HEK293 (cell line): ENCODE measurements around the gene MRRF.

Experiments used
- CTCF ChIA-PET: fragments of 350-600 bp; formaldehyde crosslinking; extraction: SDS; loops from one replicate; lab custom pipeline; 2021; ENCODE audit warnings: antibody characterized with exemption; lab: Yijun Ruan, JAX
- POLR2A ChIA-PET: fragments of 300-600 bp; formaldehyde crosslinking; extraction: SDS; loops from one replicate; lab custom pipeline; 2020; ENCODE audit warnings: antibody characterized with exemption, inconsistent platforms; lab: Yijun Ruan, JAX
- H3K27ac ChIP-seq: fragments of 200-500 bp; sonication (Bioruptor generic); 2 replicates; pipeline ENCODE4 v1.5.1; 2014; ENCODE audit warnings: low read depth, low read length, control low read depth, inconsistent platforms; ENCODE audit errors: extremely low read depth
- H3K36me3 ChIP-seq, 2 experiments: fragments of 200-500 bp in 1 of 2; sonication (Bioruptor generic) in 1 of 2; 1 replicate in 1 of 2; 2 replicates in 1 of 2; pipeline ENCODE4 v1.5.1; 2014 to 2017; ENCODE audit warnings: inconsistent platforms in 2 of 2, low read length in 2 of 2; ENCODE audit not compliant: control insufficient read depth in 2 of 2, insufficient read depth in 1 of 2
- H3K4me1 ChIP-seq: fragments of 200-500 bp; sonication (Bioruptor generic); 2 replicates; pipeline ENCODE4 v1.5.1; 2014; ENCODE audit warnings: mild to moderate bottlenecking, low read length, inconsistent platforms; ENCODE audit not compliant: control insufficient read depth, insufficient read depth
- H3K4me3 ChIP-seq: 2 replicates; pipeline ENCODE4 v1.5.1; 2011; ENCODE audit warnings: low read depth, mild to moderate bottlenecking, control low read depth, low read length, moderate library complexity
- H3K9me3 ChIP-seq: fragments of 200-500 bp; sonication (Bioruptor generic); 2 replicates; pipeline ENCODE4 v1.5.1; 2014; ENCODE audit warnings: low read depth, low read length, inconsistent platforms; ENCODE audit not compliant: control insufficient read depth, insufficient read depth
- BCL11A ChIP-seq: fragments of 450-650 bp; formaldehyde crosslinking; IDR thresholded peaks from 2 replicates; pipeline ENCODE4 v1.5.1; 2016; ENCODE audit warnings: low read depth, missing biosample characterization, missing genetic modification characterization
- GLI4 ChIP-seq: fragments of 450-650 bp; formaldehyde crosslinking; IDR thresholded peaks from 2 replicates; pipeline ENCODE4 v1.5.1; 2016; ENCODE audit warnings: missing biosample characterization, missing genetic modification characterization
- GLIS2 ChIP-seq: fragments of 450-650 bp; formaldehyde crosslinking; IDR thresholded peaks from 2 replicates; pipeline ENCODE4 v1.5.1; 2016; ENCODE audit warnings: missing biosample characterization, missing genetic modification characterization
- KLF8 ChIP-seq: fragments of 450-650 bp; formaldehyde crosslinking; IDR thresholded peaks from 2 replicates; pipeline ENCODE4 v1.5.1; 2016; ENCODE audit warnings: missing biosample characterization, missing genetic modification characterization
- TCF7L2 ChIP-seq: IDR thresholded peaks from 2 replicates; pipeline ENCODE4 v1.6.1; 2011; ENCODE audit warnings: low read depth, mild to moderate bottlenecking, inconsistent platforms, low read length, moderate library complexity, borderline replicate concordance
- ZNF174 ChIP-seq: fragments of 450-650 bp; formaldehyde crosslinking; IDR thresholded peaks from 2 replicates; pipeline ENCODE4 v1.5.0; 2017; ENCODE audit warnings: missing biosample characterization, mild to moderate bottlenecking, missing genetic modification characterization
- ZNF19 ChIP-seq: fragments of 450-650 bp; formaldehyde crosslinking; IDR thresholded peaks from 2 replicates; pipeline ENCODE4; 2016; ENCODE audit warnings: missing biosample characterization, missing genetic modification characterization, low read depth
- ZNF214 ChIP-seq: fragments of 450-650 bp; formaldehyde crosslinking; IDR thresholded peaks from 2 replicates; pipeline ENCODE4 v1.5.1; 2017; ENCODE audit warnings: missing biosample characterization, mild to moderate bottlenecking, missing genetic modification characterization, borderline replicate concordance
- ZNF221 ChIP-seq: fragments of 450-650 bp; formaldehyde crosslinking; IDR thresholded peaks from 2 replicates; pipeline ENCODE4 v1.5.1; 2017; ENCODE audit warnings: missing biosample characterization, missing genetic modification characterization, borderline replicate concordance
- ZNF324 ChIP-seq: fragments of 450-650 bp; formaldehyde crosslinking; IDR thresholded peaks from 2 replicates; pipeline ENCODE4 v1.5.1; 2016; ENCODE audit warnings: missing biosample characterization, missing genetic modification characterization
- ZNF350 ChIP-seq: fragments of 450-650 bp; formaldehyde crosslinking; IDR thresholded peaks from 2 replicates; pipeline ENCODE4 v1.5.0; 2017; ENCODE audit warnings: missing biosample characterization, mild to moderate bottlenecking, missing genetic modification characterization
- ZNF423 ChIP-seq: fragments of 450-650 bp; formaldehyde crosslinking; IDR thresholded peaks from 2 replicates; pipeline ENCODE4 v1.5.1; 2016; ENCODE audit warnings: missing biosample characterization, missing genetic modification characterization
- ZNF629 ChIP-seq: fragments of 450-650 bp; formaldehyde crosslinking; IDR thresholded peaks from 2 replicates; pipeline ENCODE4 v1.5.1; 2017; ENCODE audit warnings: missing biosample characterization, missing genetic modification characterization
- ZNF677 ChIP-seq: fragments of 450-650 bp; IDR thresholded peaks from 2 replicates; pipeline ENCODE4 v1.5.0; 2018; ENCODE audit warnings: missing biosample characterization, mild to moderate bottlenecking, missing genetic modification characterization, moderate library complexity
- ZNF785 ChIP-seq: fragments of 450-650 bp; formaldehyde crosslinking; IDR thresholded peaks from 2 replicates; pipeline ENCODE4 v1.5.1; 2016; ENCODE audit warnings: missing biosample characterization, missing genetic modification characterization
- ZSCAN5A ChIP-seq: fragments of 450-650 bp; formaldehyde crosslinking; IDR thresholded peaks from 2 replicates; pipeline ENCODE4 v1.5.1; 2016; ENCODE audit warnings: missing biosample characterization, missing genetic modification characterization
- TF ChIP-seq, protein P1 (sequence below): fragments of 450-650 bp; formaldehyde crosslinking; IDR thresholded peaks from 2 replicates; pipeline ENCODE4 v1.5.1; 2016; ENCODE audit warnings: missing biosample characterization, missing genetic modification characterization, borderline replicate concordance
- TF ChIP-seq, protein P2 (sequence below): fragments of 450-650 bp; formaldehyde crosslinking; IDR thresholded peaks from 2 replicates; pipeline ENCODE4 v1.5.1; 2016; ENCODE audit warnings: missing biosample characterization, missing genetic modification characterization
- TF ChIP-seq, protein P3 (sequence below): fragments of 450-650 bp; formaldehyde crosslinking; IDR thresholded peaks from 2 replicates; pipeline ENCODE4 v1.5.1; 2016; ENCODE audit warnings: missing biosample characterization, missing genetic modification characterization, borderline replicate concordance

MRRF gene

GRCh38 chr9:122218935-122219855 lies 45.5 kb upstream of the MRRF start:
- no peaks in the 10 kb centered on the region for H3K4me1 ChIP-seq
- no peak for TF ChIP-seq KLF8 (tag by site-specific recombination)
- no peaks in the 10 kb centered on the region for H3K36me3 ChIP-seq
- H3K27ac ChIP-seq = no peak overlapping the region
- ChIA-PET POLR2A (no interaction called here), CTCF (no interaction called here)
- H3K4me3 ChIP-seq = no peak overlapping the region
- H3K9me3 ChIP-seq = no peaks in the 10 kb centered on the region

- Histone ChIP-seq H3K4me3 (no peak overlapping the region), H3K36me3 (no peaks in the 10 kb centered on the region), H3K4me1 (no peaks in the 10 kb centered on the region), H3K27ac (no peak overlapping the region), H3K9me3 (no peaks in the 10 kb centered on the region)
- CTCF ChIA-PET = no interaction called here
- POLR2A ChIA-PET = no interaction called here
- TF ChIP-seq ZNF174 (tag by site-specific recombination) = no peak
- no peak for TF ChIP-seq TCF7L2
- TF ChIP-seq ZNF350 = no peak
- TF ChIP-seq, protein P1, sequence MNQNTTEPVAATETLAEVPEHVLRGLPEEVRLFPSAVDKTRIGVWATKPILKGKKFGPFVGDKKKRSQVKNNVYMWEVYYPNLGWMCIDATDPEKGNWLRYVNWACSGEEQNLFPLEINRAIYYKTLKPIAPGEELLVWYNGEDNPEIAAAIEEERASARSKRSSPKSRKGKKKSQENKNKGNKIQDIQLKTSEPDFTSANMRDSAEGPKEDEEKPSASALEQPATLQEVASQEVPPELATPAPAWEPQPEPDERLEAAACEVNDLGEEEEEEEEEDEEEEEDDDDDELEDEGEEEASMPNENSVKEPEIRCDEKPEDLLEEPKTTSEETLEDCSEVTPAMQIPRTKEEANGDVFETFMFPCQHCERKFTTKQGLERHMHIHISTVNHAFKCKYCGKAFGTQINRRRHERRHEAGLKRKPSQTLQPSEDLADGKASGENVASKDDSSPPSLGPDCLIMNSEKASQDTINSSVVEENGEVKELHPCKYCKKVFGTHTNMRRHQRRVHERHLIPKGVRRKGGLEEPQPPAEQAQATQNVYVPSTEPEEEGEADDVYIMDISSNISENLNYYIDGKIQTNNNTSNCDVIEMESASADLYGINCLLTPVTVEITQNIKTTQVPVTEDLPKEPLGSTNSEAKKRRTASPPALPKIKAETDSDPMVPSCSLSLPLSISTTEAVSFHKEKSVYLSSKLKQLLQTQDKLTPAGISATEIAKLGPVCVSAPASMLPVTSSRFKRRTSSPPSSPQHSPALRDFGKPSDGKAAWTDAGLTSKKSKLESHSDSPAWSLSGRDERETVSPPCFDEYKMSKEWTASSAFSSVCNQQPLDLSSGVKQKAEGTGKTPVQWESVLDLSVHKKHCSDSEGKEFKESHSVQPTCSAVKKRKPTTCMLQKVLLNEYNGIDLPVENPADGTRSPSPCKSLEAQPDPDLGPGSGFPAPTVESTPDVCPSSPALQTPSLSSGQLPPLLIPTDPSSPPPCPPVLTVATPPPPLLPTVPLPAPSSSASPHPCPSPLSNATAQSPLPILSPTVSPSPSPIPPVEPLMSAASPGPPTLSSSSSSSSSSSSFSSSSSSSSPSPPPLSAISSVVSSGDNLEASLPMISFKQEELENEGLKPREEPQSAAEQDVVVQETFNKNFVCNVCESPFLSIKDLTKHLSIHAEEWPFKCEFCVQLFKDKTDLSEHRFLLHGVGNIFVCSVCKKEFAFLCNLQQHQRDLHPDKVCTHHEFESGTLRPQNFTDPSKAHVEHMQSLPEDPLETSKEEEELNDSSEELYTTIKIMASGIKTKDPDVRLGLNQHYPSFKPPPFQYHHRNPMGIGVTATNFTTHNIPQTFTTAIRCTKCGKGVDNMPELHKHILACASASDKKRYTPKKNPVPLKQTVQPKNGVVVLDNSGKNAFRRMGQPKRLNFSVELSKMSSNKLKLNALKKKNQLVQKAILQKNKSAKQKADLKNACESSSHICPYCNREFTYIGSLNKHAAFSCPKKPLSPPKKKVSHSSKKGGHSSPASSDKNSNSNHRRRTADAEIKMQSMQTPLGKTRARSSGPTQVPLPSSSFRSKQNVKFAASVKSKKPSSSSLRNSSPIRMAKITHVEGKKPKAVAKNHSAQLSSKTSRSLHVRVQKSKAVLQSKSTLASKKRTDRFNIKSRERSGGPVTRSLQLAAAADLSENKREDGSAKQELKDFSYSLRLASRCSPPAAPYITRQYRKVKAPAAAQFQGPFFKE (tag by site-specific recombination) = no peak
- no peak for TF ChIP-seq GLIS2 (tag by site-specific recombination)
- TF ChIP-seq ZNF629 (tag by site-specific recombination) = no peak
- TF ChIP-seq ZSCAN5A (tag by site-specific recombination) = no peak
- TF ChIP-seq ZNF214 = no peak
- TF ChIP-seq GLI4 (tag by site-specific recombination) = no peak
- no peak for TF ChIP-seq ZNF785 (tag by site-specific recombination)
- no peak for TF ChIP-seq ZNF221 (tag by site-specific recombination)
- TF ChIP-seq, protein P2, sequence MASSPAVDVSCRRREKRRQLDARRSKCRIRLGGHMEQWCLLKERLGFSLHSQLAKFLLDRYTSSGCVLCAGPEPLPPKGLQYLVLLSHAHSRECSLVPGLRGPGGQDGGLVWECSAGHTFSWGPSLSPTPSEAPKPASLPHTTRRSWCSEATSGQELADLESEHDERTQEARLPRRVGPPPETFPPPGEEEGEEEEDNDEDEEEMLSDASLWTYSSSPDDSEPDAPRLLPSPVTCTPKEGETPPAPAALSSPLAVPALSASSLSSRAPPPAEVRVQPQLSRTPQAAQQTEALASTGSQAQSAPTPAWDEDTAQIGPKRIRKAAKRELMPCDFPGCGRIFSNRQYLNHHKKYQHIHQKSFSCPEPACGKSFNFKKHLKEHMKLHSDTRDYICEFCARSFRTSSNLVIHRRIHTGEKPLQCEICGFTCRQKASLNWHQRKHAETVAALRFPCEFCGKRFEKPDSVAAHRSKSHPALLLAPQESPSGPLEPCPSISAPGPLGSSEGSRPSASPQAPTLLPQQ = no peak
- TF ChIP-seq BCL11A (tag by site-specific recombination) = no peak
- TF ChIP-seq ZNF19 (tag by site-specific recombination) = no peak
- TF ChIP-seq ZNF324 = no peak
- no peak for TF ChIP-seq ZNF423 (tag by site-specific recombination)
- TF ChIP-seq, protein P3, sequence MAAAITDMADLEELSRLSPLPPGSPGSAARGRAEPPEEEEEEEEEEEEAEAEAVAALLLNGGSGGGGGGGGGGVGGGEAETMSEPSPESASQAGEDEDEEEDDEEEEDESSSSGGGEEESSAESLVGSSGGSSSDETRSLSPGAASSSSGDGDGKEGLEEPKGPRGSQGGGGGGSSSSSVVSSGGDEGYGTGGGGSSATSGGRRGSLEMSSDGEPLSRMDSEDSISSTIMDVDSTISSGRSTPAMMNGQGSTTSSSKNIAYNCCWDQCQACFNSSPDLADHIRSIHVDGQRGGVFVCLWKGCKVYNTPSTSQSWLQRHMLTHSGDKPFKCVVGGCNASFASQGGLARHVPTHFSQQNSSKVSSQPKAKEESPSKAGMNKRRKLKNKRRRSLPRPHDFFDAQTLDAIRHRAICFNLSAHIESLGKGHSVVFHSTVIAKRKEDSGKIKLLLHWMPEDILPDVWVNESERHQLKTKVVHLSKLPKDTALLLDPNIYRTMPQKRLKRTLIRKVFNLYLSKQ = no peak
- TF ChIP-seq ZNF677 = no peak
Observed at GRCh38 chr9:122219856-122220672, 44.6 kb upstream of the MRRF start.
